Right ventricle myocardium inferior (tissue), 1 donor: ENCODE results near the gene CUL5. TPM values are rescaled to one million over a fixed set of nuclear protein-coding genes. Genes with fewer than 3 reads are reported as not detected.
"Not testable (repeated sequence)": the region's sequence is repeated elsewhere in the genome, so short reads cannot be mapped to it uniquely, and the experiment has no call there.

Experiments used
- ATAC-seq: fragments of 200-7000 bp; cut with Tn5 transposase; one replicate; pipeline ENCODE4 v1.9.1; 2020; ENCODE audit warnings: mild to moderate bottlenecking, moderate library complexity
- DNase-seq: peaks from one replicate; pipeline ENCODE4 v3.0.0; 2021; ENCODE audit errors: missing footprints
- intact Hi-C: fragments of 100-400 bp; cut with DNase I; formaldehyde crosslinking; loops from one replicate; pipeline ENCODE4 v1.11.0; 2022
- total RNA-seq: library from RNA; stranded (reverse); fragmentation: NEBNext Ultra II Directional; extraction: Animal tissue kit (Norgen Biotek cat#: 25700); gene quantifications from one replicate; pipeline ENCODE4 v1.2.1, GENCODE V29; 2021
- donor health status: DM: no; HTN: yes; CAD: no; lungs with severe emphysema.

CUL5 gene
- total RNA-seq, 1 donor from 2014 or later: 34.2 TPM

DNA sequence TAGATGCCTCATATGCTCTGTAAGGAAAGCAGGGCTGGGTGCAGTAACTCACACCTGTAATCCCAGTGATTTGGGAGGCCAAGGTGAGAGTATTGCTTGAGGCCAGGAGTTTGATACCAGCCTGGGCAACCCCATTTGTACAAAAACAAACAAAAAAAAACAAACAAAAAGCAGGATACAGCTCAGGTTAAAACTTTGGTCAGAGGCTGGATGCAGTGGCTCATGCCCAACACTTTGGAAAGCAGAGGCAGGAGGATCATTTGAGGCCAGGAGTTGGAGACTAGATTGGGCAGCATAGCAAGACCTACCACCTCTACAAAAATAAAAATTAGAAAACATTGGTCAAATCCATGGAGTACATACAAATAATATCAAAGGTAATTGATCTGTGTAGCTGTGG is 7.9 kb downstream of the CUL5 start:
- DNase-seq (no peak), ATAC-seq (no peak)
- intact Hi-C loops: no loop called here

DNA sequence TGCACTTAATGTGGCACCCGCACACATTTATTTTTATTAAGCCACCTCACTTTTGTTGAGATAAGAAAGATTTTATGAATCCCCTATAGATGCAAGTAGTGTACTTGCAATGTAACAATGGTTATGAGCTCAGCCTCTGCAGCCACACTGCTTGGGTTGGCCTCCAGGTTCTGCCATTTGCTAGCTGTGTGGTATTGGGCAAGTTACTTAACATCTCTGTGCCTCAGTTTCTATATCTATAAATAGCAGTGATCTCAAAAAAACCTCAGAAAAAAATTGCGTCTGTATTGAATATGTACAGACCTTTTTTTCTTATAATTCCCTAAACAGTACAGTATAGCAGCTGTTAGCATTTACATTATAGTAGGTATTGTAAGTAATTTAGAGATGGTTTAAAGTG is 10.0 kb downstream of the CUL5 start:
- intact Hi-C loops: no loop called here
- ATAC-seq (no peak), DNase-seq (no peak)

GRCh38 chr11:108019870-108020540 is 11.3 kb downstream of the CUL5 start:
- intact Hi-C loops: no loop called here
- DNase-seq (no peak), ATAC-seq (no peak)

DNA sequence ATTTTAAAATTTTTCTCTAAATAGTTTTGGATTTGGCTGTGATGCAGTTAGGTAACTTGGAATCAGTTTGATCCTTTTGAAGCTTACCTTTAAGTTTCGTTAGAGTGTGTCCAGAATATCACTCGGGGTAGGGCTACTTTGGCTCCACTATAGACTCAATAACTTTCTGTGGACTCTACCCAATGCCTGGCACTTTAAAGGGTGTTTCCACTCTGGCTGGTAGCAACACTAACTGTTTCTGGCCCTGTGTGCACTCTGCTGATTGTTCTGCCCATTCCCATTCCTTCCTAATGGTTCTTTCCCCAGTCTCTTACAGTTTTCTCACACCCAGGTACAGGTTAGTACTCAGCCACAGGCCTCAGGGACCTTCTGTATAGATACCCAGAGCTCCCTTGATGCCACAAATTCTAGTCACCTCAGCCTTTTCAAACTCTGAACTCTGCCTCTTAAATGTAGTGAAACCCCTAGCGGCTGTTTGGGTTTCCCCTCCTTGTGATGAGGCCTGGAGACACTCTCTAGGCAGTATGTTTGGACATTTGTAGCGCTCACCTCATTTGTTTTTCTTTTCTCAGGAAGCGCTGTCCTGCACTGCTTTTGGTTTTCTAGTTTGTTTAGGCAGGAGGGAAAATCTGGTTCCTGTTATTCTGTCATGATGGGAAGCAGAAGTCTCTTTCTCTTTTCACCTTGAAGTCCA is 16.8 kb downstream of the CUL5 start:
- intact Hi-C loops: no loop called here
- no peak for DNase-seq
- ATAC-seq: no peak

- ATAC-seq: no peak
- no peak for DNase-seq
- intact Hi-C loops: no loop called here
Measured at GRCh38 chr11:108027057-108027456, 18.4 kb downstream of the CUL5 start.

GRCh38 chr11:108028822-108029441 is 20.2 kb downstream of the CUL5 start:
- DNase-seq, intact Hi-C loops, ATAC-seq: not testable (repeated sequence)

GRCh38 chr11:108031604-108032003 is 22.9 kb downstream of the CUL5 start:
- DNase-seq, intact Hi-C loops, ATAC-seq: not testable (repeated sequence)

DNA sequence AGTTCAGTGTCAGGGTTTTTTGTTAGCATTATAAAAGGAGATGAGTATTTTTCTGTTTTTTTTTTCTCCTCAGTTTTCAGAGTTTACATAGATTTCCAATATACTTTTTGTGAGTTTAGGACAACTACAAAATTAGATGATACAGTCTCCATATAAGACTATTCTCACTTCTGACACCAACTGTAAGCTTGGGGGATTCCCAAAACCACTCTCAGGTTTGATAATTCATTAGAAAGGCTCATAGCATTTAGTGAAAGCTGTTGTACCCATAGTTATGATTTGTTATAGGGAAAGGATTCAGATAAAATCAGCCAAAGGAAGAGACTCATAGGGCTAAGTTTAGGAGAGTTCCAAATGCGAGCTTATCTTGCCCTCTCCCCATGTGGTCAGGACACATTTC is 24.1 kb downstream of the CUL5 start:
- intact Hi-C loops: no loop called here
- DNase-seq: no peak
- no peak for ATAC-seq

- ATAC-seq (no peak), DNase-seq (no peak)
Measured at GRCh38 chr11:108034034-108034433, 25.3 kb downstream of the CUL5 start.

GRCh38 chr11:108034952-108035351 is 26.3 kb downstream of the CUL5 start:
- DNase-seq (no peak), ATAC-seq (no peak)
- intact Hi-C loops: no loop called here

More at GRCh38 chr11:108034034-108034433, 25.3 kb downstream of the CUL5 start:
- intact Hi-C loops: no loop called here

- ATAC-seq: no peak
Measured at GRCh38 chr11:108035690-108036089, 27.0 kb downstream of the CUL5 start.

GRCh38 chr11:108037211-108037610 is 28.5 kb downstream of the CUL5 start:
- DNase-seq (no peak), ATAC-seq (no peak)
- intact Hi-C loops: no loop called here

More at GRCh38 chr11:108035690-108036089, 27.0 kb downstream of the CUL5 start:
- no peak for DNase-seq
- intact Hi-C loops: no loop called here

GRCh38 chr11:108037636-108038035 is 28.9 kb downstream of the CUL5 start:
- ATAC-seq (no peak), DNase-seq (no peak)
- intact Hi-C loops: no loop called here

DNA sequence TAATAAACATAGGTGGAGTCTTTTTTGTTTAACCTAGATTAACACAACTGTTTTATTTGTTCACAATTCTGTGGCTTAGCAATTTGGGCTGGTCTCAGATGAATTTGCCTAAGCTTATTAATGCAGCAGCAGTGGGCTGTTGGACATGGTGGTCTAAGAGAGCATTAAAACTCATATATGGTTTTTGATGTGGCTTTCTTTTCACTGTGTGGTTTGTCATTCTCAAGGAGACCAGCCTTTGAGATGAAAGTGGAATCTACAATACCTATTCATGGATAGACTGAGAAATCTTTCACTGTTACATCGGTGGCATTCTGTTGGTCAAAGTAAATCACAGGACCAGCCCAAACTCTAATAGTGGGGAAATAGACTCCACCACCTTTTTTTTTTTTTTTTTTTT is 39.6 kb downstream of the CUL5 start:
- intact Hi-C loops: no loop called here
- ATAC-seq (no peak), DNase-seq (no peak)

DNA sequence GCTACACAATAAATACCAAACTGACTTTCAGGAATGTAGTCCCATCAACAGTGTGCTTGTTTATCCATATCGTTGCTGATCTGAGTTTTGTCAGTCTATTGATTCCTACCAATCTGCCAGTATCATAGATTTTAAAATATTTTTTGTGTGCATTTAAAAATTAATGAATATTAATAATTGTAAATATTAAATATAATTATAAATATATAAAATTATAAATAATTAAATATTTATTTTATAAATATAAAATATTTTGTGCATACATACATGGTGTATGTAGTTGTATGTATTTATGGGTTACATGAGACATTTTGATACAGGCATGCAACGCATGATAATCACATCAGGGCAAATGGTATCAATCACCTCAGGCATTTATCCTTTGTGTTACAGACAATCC is 53.6 kb downstream of the CUL5 start:
- ATAC-seq (no peak), DNase-seq (no peak)
- intact Hi-C loops: no loop called here

DNA sequence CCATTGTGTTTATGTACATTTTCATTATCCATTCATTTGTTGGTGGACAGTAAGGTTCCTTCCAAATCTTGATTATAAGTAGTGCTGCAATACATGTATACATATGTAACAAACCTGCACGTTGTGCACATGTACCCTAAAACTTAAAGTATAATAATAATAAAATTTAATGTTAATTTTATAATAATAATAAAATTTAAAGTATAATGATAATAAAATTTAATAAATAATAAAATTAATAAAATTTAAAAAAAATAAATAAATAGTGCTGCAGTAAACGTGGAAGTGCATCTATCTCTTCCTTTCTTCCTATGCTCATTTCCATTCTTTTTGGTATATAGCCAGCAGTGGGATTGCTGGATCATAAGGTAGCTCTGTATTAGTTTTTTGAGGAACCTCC is 54.7 kb downstream of the CUL5 start:
- no peak for ATAC-seq
- no peak for DNase-seq
- intact Hi-C loops: no loop called here

- intact Hi-C loops: no loop called here
- no peak for ATAC-seq
Measured at GRCh38 chr11:108069947-108070346, 61.2 kb downstream of the CUL5 start.

GRCh38 chr11:108084811-108085210 is 76.1 kb downstream of the CUL5 start:
- no peak for DNase-seq
- no peak for ATAC-seq
- intact Hi-C loops: no loop called here

More at GRCh38 chr11:108069947-108070346, 61.2 kb downstream of the CUL5 start:
- DNase-seq: no peak

GRCh38 chr11:108085672-108086071 is 77.0 kb downstream of the CUL5 start:
- ATAC-seq (no peak), DNase-seq (no peak)
- intact Hi-C loops: no loop called here

DNA sequence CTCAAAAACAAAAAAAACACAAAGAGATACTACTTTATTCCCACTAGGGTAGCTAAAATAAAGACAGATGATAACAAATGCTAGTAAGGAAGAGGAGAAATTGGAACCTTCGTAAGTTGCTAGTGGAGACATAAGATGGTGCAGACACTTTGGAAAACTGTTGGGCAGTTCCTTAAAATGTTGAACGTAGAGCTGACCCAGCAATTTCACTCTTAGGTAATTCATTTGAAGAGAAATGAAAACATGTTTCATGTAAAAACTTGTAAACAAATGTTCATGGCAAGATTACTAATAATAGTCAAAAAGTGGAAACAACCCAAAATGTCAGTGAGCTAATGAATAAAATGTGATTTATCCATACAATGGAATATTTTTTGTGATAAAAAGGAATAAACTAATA is 83.4 kb downstream of the CUL5 start:
- ATAC-seq (no peak), DNase-seq (no peak)
- intact Hi-C loops: no loop called here
